ENCODE measurements around the gene LRRC28. TPM values are rescaled to one million over a fixed set of nuclear protein-coding genes. Genes with fewer than 3 reads are reported as not detected.
A peak's percentile ranks its signal among the peaks of the same experiment; 100 is the strongest.

The LRRC28 gene
- total RNA-seq, 4 donors from 2014 or later, result 29.3 to 39.7 (median 34.8) TPM

DNA sequence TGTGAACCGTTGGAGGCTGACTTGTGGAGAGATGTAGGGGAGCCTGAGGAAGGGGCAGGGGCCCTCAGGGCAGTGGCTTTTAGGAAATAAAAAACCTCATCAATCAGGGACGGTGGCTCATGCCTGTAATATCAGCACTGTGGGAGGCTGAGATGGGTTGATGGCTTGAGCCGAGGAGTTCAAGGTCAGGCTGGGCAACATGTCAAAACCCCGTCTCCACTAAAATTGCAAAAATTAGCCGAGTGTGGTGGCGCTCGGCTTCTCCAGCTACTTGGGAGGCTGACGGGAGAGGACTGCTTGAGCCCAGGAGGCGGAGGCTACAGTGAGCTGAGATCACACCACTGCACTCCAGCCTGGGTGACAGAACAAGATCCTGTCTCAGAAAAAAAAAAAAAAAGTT is 9.5 kb upstream of the LRRC28 start:
- intact Hi-C loops (cut with DNase I; ENCODE audit: low total_unique reads), result no loop called here
- DNase-seq (ENCODE audit: low spot score in 2 of 2), result no peak
- WGBS, 2 donors, result 93 to 96% methylated on average over 9 of the region's 9 CpGs
- H3K4me3 ChIP-seq (ENCODE audit: low read depth, poor library complexity, severe bottlenecking), result no peak overlapping the region
- TF ChIP-seq, protein P1, sequence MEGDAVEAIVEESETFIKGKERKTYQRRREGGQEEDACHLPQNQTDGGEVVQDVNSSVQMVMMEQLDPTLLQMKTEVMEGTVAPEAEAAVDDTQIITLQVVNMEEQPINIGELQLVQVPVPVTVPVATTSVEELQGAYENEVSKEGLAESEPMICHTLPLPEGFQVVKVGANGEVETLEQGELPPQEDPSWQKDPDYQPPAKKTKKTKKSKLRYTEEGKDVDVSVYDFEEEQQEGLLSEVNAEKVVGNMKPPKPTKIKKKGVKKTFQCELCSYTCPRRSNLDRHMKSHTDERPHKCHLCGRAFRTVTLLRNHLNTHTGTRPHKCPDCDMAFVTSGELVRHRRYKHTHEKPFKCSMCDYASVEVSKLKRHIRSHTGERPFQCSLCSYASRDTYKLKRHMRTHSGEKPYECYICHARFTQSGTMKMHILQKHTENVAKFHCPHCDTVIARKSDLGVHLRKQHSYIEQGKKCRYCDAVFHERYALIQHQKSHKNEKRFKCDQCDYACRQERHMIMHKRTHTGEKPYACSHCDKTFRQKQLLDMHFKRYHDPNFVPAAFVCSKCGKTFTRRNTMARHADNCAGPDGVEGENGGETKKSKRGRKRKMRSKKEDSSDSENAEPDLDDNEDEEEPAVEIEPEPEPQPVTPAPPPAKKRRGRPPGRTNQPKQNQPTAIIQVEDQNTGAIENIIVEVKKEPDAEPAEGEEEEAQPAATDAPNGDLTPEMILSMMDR (IDR thresholded peaks at IDR 0.05), result no peak
- no peak for TF ChIP-seq POLR2A (IDR thresholded peaks at IDR 0.05)

DNA sequence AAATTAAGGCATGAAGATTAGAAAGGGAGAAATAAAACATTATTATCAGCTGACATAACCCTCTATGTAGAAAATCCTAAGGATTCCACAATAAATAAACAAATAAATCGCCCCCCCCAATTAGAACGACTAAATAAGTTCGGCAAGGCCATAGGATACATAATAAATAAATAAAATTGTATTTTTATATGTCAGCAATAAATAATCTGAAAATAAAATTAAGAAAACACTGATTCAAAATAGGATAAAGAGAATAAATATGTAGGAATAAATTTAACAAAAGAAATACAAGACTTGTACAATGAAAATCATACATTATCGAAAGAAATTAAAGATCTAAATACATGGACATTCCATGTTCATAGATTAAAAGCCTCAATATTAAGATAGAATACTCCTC is 7.0 kb upstream of the LRRC28 start:
- TF ChIP-seq, protein P1 (IDR thresholded peaks at IDR 0.05), result no peak
- TF ChIP-seq POLR2A (IDR thresholded peaks at IDR 0.05), result no peak
- 97% methylated on average over 4 of the region's 4 CpGs for WGBS, 2 donors
- intact Hi-C loops (cut with DNase I; ENCODE audit: low total_unique reads), result no loop called here
- H3K4me3 ChIP-seq (ENCODE audit: low read depth, poor library complexity, severe bottlenecking), result no peak overlapping the region
- no peak for DNase-seq (ENCODE audit: low spot score in 2 of 2)

DNA sequence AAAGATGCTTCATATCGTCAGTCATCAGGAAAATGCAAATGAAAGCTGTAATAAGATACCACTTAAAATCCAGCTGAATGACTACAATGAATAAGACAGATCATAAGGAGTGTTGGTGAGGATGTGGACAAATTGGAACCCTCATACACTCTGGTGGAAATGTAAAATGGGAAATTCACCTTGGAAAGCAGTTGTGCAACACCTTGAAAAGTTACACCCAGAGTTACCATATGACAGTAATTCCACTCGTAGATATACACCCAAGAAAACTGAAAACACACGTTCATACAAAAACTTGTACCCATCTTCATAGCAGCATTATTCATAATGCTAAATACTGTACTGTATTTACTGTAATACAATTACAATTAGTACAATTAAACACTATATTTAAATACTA is 4.2 kb upstream of the LRRC28 start:
- TF ChIP-seq, protein P1 (IDR thresholded peaks at IDR 0.05), result no peak
- no peak for TF ChIP-seq POLR2A (IDR thresholded peaks at IDR 0.05)
- WGBS, 2 donors, result 47 to 59% methylated on average over 3 of the region's 3 CpGs
- H3K4me3 ChIP-seq (ENCODE audit: low read depth, poor library complexity, severe bottlenecking), result no peak overlapping the region
- DNase-seq (ENCODE audit: low spot score in 2 of 2), result no peak
- intact Hi-C loops (cut with DNase I; ENCODE audit: low total_unique reads), result no loop called here

DNA sequence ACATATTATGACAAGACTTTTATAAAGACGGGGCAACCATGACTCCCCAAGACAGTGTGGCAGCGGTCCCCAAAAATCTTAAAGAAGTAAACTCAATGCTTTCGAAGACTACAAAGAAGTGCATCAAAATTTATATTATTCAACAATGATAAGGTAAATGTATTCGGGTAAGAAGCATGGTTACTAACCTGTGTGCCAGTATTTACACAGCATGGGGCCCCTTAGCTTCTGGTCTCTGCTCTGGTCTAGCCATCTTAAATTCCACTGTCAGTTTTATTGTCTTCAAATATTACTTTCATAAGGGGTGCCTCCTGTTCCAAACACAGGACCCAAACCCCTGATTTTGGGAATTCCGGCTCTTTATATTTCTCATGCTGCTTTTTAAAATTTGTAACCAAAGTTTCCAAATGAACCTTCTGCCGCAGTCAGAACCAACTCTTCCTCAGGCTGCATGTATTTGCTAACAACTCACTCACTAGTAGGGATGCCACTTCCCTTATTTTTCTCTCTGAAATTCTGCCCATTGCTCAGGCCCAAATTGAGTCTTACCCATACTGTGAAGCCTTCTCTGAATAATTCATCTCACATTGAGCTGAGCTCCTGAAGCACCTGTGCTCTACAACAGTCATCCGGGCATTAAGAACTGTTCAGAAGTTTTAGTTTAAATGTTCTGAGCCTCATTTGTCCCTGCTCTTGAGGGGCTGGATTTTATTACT is 3.1 kb upstream of the LRRC28 start:
- intact Hi-C loops (cut with DNase I; ENCODE audit: low total_unique reads), result no loop called here
- no peak for DNase-seq (ENCODE audit: low spot score in 2 of 2)
- no peak overlapping the region for H3K4me3 ChIP-seq (ENCODE audit: low read depth, poor library complexity, severe bottlenecking)
- WGBS, 2 donors, result 70% methylated on average over 7 of the region's 7 CpGs
- TF ChIP-seq, protein P1 (IDR thresholded peaks at IDR 0.05), result no peak
- TF ChIP-seq POLR2A (IDR thresholded peaks at IDR 0.05), result no peak

DNA sequence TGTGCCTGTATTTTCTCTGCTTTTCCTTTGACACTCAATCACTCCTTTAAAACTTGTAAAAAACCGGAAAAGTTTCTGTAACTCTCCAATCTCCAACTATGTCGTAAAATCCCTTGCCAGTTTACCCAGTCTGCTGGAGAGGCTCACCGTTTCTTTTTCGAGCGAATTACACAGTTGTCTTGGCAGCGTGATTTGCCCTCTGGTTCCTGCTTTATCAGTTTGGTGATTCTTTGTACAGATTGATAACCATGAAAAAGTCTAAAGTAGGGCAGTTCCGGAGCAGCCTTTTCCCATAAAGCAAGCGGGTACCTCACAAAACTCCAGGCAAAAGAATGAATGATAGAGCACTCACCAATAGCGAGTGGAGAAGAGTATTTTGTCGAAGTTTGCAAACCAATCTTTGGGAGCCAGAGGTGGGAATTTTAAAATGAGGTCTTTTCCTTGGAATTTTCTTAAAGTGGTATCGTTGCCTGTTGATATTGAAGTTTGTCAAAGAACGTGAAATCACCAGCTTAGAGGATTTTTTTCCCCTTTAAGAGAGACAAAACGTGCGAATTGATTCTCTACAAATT is 1.9 kb upstream of the LRRC28 start, which contains the start of gene TTC23:
TSS of gene TTC23 (minus strand) at position 312 of the 572 bp plus-strand sequence. CDS start 20,869 bp downstream, outside the sequence.
- peak in 1 of 2 donors; percentile 47 for DNase-seq (ENCODE audit: low spot score in 2 of 2)

More for the DNA sequence above, 1.9 kb upstream of the LRRC28 start, which contains the start of gene TTC23:
- H3K4me3 ChIP-seq (ENCODE audit: low read depth, poor library complexity, severe bottlenecking), result peak within 1 kb of the TSS; percentile 35
- TF ChIP-seq, protein P1 (IDR thresholded peaks at IDR 0.05), result no peak
- intact Hi-C loops (cut with DNase I; ENCODE audit: low total_unique reads), result no loop called here
- 3 to 9% methylated on average over 14 of the region's 14 CpGs for WGBS, 2 donors

Data from lower leg skin (tissue), 4 donors.